Measurements from ENCODE around the gene NPC2.

NPC2 gene

DNA sequence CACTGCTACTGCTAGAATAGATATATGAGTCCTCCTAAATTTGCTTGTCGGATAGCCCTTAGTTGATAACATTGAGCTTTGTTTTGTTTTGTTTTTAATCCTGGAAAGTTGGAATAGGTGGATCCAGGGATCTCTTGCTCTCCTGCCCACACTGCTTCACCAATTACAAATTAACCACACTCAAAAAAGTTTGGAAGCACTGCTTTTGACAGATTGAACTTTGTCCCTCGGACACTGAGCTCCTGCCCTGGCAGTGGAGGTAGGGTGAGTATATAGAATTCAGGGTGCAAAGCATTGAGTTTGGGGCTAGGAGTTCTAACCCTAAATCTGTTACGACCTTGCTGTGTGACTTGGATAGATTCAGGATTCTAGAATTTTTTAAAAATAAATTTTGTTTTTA lies 52.0 kb downstream of the NPC2 start:
- H3K4me3 ChIP-seq (ENCODE audit: low read length): no peak overlapping the region
- no peak for DNase-seq (ENCODE audit: low read depth, low spot score)

DNA sequence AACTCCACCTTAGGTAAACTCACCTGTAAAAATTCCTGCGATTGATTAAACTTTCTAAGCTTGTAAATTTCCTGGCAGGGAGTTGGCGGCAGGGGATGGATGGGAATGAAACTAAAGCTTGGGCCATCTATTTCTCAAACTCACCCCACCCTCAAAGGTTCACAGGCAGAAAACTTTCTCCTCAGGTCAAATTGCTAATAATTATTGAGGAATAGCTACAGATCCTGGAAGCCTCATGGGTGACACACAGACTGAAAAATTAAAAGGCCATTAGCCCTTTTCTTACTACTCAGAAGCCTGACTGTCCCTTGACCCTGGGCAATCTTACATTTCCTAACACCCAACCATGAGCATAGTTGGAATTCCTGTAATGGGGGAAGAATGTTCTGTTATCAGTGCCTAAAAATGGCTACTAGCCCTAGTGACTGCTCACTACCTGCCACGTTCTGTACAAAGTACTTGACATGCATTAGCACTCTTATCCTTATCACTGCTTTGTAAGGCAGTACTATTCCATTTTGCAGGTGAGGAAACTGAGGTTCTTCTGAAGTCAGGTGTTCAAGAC lies 54.7 kb downstream of the NPC2 start:
- no peak overlapping the region for H3K4me3 ChIP-seq (ENCODE audit: low read length)
- DNase-seq (ENCODE audit: low read depth, low spot score): no peak

DNA sequence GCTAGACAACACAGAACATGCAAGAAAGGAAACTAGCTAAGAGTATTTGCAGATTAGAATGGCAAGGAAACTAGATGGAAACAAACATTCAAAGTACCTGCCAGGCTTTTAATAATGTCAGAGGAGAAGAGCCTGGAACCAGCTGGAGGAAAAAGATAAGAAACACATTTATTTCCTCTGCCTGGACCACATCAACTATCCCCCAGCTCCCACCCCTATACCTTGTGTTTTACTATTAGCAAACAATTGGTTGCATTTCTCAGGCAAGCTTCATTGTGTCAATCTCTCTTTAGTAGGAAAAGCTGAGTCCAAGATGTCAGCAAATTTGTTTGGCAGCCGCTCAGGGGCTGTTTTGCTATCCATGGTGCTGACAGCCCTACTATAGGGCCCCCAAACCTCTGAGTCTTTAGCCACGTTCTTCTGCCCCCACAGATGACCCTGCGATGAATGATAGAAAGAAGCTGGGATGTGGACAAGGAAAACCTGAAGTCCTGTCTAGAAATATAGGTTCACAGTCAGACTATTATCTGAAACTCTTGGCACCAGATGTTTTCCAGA lies 55.5 kb downstream of the NPC2 start:
- DNase-seq (ENCODE audit: low read depth, low spot score): no peak

DNA sequence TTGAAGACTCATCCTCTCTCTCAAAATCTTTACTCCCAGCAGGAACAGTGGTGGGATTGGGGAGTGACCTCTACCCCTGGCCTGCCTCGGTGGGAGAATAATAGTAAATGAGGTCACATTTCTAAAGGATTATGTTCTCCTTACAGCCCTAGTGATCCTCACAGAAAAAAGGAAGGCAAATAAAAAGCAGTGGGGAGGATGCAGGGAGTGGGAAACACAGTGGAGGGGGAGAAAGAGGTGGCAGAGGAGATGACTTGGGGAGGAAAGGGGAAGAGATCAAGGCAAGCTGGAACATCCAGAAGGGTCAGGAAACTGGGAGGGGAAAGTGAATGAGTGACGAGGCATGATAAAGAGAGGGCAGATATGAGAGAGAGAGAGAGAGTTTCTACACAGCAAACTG lies 58.8 kb downstream of the NPC2 start:
- DNase-seq (ENCODE audit: low read depth, low spot score): no peak
- no peak overlapping the region for H3K4me3 ChIP-seq (ENCODE audit: low read length)

More for the DNA sequence above, 55.5 kb downstream of the NPC2 start:
- H3K4me3 ChIP-seq (ENCODE audit: low read length): no peak overlapping the region

DNA sequence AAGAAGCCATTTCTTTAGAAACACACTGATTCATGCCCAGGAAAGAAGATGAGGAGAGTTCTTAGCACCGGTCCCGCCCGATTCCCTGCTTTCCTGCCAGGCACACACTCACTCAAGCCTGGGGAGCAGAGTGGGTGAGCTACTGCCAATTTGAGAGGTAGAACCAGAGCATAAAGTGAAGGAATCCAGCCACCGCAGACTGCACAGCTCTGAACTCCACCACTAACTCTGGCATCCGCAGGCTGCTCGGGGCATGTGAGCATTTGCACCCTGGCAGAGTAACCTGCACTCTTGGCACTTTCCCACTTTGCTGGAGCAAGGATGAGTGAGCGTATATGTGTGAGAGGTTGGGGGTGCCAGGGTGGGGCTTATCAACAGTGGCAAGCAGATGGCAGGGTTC lies 63.1 kb downstream of the NPC2 start:
- H3K4me3 ChIP-seq (ENCODE audit: low read length): no peak overlapping the region
- no peak for DNase-seq (ENCODE audit: low read depth, low spot score)
